Measurements from ENCODE around the gene SRP68. TPM values are rescaled to one million over a fixed set of nuclear protein-coding genes. Genes with fewer than 3 reads are reported as not detected.

The SRP68 gene
- 21.1 and 33.0 TPM in 2 replicates for total RNA-seq (ENCODE audit: low replicate concordance)

DNA sequence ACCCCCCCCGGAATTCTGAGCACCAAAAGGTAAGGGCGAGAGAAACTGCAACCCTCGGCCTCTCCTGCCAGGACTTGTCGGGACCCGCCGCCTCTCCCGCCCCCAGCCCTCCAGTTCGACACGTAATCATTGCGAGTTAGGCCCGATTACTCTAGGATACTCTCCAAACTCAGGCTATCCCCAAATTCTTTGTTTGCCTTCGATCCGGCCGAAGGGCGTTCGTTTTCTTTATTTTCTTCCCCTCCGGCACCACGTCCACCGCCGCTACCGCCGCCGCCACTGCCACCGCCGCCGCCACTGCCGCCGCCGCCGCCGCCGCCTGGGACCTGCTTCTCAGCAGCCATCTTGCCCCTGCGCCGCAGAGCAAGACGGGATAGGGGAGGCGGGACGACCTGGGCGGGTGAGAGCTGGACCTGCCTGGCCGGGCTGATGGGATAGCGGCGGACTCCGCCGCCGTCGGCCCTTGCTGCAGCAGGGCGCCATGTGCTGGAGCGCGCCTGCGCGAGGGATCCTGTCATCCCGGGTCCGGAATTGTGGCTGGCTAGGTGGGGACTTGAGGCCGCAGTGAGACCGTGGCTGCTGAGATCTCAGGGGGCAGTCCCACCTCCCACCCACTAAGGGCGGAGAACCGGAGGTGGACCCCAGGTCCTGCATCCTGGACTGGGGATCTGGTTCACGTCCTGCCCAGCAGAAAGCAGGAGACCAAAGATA lies at the start of gene SRP68:
SRP68 (minus strand) TSS at position 370 of the 711 bp plus-strand sequence; CDS start at position 344, 26 bp downstream.

DNA sequence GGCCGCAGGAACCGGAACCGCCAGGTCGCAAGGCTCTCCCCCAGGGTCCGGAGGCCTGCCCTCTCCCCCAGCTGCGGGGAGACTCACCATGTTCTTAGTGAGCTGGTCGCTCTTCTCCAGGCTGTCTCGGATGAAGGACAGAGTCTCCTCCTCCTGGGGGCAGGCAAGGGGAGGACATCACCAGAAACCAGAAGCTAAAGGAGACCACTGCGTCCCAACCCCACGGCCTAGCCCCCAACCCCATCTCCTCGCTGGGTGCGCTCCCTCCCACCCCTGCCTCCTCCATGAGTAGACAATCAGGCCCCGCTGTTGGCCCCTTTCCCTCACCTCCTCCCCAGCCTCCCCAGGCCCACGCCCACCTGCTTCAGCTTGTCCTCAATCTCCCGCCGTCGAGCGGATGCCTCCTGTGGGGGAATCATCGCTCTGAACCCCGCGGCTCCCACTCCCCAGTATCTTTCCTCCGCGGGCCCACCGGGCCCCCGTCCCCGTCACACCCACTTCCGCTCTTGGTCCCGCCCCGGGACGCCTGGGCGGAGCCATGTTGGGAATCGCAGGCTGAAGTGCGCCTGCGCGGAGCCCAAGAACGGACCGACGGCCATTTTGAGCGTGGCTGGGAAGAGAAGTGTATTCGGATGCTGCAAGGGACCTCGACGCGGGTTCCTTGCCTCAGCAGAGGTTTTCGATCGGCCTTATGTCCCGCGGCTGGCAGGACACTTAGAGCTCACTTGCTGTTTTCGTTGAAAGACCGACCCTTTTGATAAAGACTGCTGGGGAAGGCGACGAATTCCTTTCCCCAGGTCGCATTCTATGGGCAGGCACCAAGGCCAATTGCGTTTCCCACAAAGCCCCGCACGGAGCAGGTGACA lies 31.2 kb upstream of the SRP68 start, which contains the start of gene EXOC7:
EXOC7 (minus strand) TSS at position 514 of the 866 bp plus-strand sequence; CDS start at position 419, 95 bp downstream.

DNA sequence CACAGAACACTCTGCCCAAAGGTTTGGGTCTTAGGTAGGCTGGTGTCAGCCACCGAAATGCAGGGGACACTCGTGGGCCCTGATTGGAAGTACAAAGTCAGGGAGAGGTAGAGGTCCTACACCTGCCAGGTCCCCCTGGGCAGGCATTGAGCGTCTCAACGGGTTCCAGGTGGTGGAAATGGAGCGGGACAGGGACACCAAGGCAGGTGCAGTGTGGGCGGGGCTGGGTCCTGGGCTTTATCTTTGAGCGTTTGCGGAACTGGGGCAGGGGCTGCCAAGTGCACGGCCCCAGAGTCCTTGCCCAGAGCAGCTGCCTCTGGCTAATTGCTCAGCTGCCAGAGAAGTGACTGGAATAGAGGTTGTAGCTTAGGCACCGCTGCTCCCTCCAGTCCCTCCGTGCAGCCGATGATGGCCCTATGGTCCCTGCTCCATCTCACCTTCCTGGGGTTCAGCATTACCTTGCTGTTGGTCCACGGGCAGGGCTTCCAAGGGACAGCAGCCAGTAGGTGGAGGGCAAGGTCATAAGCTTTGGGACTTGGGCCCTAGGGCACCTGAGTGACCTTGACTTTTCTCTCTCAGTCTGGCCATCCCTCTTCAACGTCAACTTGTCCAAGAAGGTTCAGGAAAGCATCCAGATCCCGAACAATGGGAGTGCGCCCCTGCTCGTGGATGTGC lies 6.7 kb upstream of the SRP68 start, which contains the start of gene ZACN:
ZACN (plus strand) TSS at position 323 of the 675 bp plus-strand sequence; CDS start at position 406, 83 bp downstream.

DNA sequence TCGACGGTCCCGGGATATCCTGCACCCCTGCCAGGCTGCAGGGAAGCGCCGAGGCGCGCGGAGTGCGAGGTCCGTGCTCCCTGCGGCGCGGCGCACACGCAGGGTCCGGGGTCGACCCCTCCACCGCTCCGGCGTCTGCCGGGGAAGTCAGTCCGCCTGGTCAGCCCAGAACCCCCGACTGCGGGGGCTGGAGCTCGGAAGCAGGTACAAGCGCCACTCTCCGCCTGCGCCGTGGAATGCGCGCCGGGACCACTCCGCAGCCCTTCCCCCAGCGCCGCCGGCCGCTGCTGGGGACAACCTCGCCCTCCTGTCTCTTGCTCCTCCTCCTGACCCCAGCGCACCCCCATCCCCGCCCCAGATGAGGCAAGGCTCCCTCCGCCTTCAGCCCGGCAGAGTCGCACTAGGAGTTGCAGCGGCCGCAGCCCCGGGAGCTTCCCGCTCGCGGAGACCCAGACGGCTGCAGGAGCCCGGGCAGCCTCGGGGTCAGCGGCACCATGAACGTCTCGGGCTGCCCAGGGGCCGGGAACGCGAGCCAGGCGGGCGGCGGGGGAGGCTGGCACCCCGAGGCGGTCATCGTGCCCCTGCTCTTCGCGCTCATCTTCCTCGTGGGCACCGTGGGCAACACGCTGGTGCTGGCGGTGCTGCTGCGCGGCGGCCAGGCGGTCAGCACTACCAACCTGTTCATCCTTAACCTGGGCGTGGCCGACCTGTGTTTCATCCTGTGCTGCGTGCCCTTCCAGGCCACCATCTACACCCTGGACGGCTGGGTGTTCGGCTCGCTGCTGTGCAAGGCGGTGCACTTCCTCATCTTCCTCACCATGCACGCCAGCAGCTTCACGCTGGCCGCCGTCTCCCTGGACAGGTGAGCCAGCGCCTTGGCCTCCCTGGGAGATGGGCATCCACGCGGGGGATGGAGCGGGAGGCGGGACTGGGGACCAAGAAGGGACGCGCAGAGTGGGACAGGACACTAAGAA lies 2.4 kb upstream of the SRP68 start, which contains the start of gene GALR2:
GALR2 (plus strand) TSS at position 392 of the 974 bp plus-strand sequence; CDS start at position 495, 103 bp downstream.

DNA sequence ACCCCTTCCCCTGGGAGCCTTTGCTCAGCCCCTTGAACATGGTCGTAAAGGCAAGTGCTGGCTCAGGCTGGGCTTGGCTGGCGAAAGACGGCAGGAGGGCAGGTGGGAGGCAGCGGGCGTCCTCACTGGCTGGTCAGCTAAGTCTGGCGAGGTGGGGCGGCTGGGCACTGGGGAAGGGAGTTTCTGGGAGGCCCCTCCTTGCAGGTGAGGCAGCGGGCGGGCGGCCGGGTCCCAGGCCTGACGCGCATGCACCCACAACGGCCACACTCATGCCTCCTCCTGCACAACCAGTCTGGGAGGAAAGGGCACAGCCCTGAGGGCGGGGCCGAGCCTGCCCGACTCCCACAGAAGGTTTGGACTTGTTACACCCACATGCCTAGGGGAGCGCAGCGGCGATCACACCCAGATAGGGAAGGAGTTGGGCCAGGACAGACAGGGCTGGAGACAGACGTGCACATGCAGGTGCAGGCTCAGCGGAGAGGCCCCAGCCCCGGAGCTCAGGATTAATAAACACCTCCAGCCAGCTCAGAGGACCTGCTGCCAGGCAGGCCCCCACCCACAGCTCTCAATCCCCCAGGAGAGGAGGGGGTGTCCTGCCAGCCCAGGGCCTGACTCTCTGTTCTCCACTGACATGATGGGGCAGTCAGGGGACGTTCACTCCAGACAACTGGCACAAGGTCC lies 45.0 kb downstream of the SRP68 start, which contains the start of gene EVPL:
EVPL (minus strand) TSS at position 148 of the 681 bp plus-strand sequence; CDS start at position 40, 108 bp downstream.

DNA sequence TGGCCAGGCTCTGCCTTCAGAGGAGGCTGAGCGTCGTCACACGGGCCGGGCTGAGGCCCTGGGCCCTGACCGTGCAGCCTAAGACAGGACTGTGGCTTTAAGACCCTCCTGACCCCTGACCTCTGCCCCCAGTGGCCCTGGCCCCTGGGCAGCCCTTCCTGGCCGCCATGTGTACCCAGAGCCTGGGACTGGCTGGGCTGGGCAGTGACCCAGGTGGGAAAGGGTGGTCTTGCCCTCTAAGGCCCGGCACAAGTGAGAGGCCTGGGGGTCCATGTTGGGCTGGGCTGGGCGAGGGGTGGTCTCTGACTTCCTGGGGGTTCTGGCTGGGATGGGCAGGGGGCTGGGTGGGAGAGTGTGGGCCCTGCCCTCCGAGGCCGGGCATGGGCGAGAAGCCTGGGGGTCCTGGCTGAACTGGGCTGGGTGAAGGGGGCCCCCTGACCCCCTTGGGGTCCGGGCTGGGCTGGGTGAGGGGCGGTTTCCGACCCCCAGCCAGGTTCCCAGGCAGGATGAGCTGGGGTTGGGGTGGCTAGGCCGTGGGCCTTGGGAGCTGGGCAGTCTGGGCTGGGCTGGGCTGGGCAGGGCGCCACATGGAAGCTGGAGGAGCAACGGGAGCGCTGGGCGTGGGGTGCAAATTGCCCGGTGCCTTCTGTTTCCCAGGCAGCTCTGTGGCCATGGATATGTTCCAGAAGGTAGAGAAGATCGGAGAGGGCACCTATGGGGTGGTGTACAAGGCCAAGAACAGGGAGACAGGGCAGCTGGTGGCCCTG lies 71.4 kb downstream of the SRP68 start, which contains the start of gene CDK3:
CDK3 (plus strand) TSS at position 101 of the 767 bp plus-strand sequence; CDS start at position 672, 571 bp downstream.

Other genes starting within 250 kb of the SRP68 start
- 0.30 and 0.82 TPM in 2 replicates for gene UNC13D, start 228.1 kb downstream of the SRP68 start, total RNA-seq (ENCODE audit: low replicate concordance)
- 21.3 TPM in 2 replicates for gene WBP2, start 217.2 kb downstream of the SRP68 start, total RNA-seq (ENCODE audit: low replicate concordance)
- gene TRIM47, start 193.9 kb downstream of the SRP68 start, total RNA-seq (ENCODE audit: low replicate concordance), result 17.4 and 21.2 TPM in 2 replicates
- 6.0 and 19.2 TPM in 2 replicates for gene TRIM65, start 175.6 kb downstream of the SRP68 start, total RNA-seq (ENCODE audit: low replicate concordance)
- 22.0 and 27.7 TPM in 2 replicates for gene MRPL38, start 167.6 kb downstream of the SRP68 start, total RNA-seq (ENCODE audit: low replicate concordance)
- 7.9 and 15.8 TPM in 2 replicates for gene FBF1, start 131.5 kb downstream of the SRP68 start, total RNA-seq (ENCODE audit: low replicate concordance)
- 58.5 and 155 TPM in 2 replicates for gene ACOX1, start 93.4 kb downstream of the SRP68 start, total RNA-seq (ENCODE audit: low replicate concordance)
- gene TEN1, start 93.3 kb downstream of the SRP68 start, total RNA-seq (ENCODE audit: low replicate concordance), result 11.1 and 22.9 TPM in 2 replicates
- gene CDK3, start 71.7 kb downstream of the SRP68 start, total RNA-seq (ENCODE audit: low replicate concordance), result 1.2 and 1.4 TPM in 2 replicates
- not detected in 2 replicates for gene EVPL, start 45.2 kb downstream of the SRP68 start, total RNA-seq (ENCODE audit: low replicate concordance)
- not detected in 2 replicates for gene GALR2, start 2.3 kb upstream of the SRP68 start, total RNA-seq (ENCODE audit: low replicate concordance)
- gene ZACN, start 6.7 kb upstream of the SRP68 start, total RNA-seq (ENCODE audit: low replicate concordance), result not detected in 2 replicates
- 82.0 and 180 TPM in 2 replicates for gene EXOC7, start 31.3 kb upstream of the SRP68 start, total RNA-seq (ENCODE audit: low replicate concordance)
- not detected in 2 replicates for gene FOXJ1, start 68.7 kb upstream of the SRP68 start, total RNA-seq (ENCODE audit: low replicate concordance)
- gene RNF157, start 168.0 kb upstream of the SRP68 start, total RNA-seq (ENCODE audit: low replicate concordance), result 2.3 TPM in 1 of 2 replicates, not detected in the other
- 1.6 and 2.6 TPM in 2 replicates for gene UBALD2, start 192.8 kb upstream of the SRP68 start, total RNA-seq (ENCODE audit: low replicate concordance)
- gene QRICH2, start 235.8 kb upstream of the SRP68 start, total RNA-seq (ENCODE audit: low replicate concordance), result 2.3 and 6.0 TPM in 2 replicates